GM23248 (cell line): Measurements from ENCODE around the gene CACNA1D.

Source experiments
- EZH2 ChIP-seq: fragments of 200-600 bp; sonication (generic); IDR thresholded peaks from 2 replicates; pipeline ENCODE4 v1.6.1; 2018; ENCODE audit warnings: antibody characterized with exemption, mild to moderate bottlenecking; ENCODE audit not compliant: insufficient read depth, poor library complexity, severe bottlenecking
- EZH2phosphoT487 ChIP-seq: fragments of 200-600 bp; sonication (generic); IDR thresholded peaks from 2 replicates; pipeline ENCODE4 v1.6.1; 2018; ENCODE audit warnings: antibody characterized with exemption, moderate library complexity, mild to moderate bottlenecking, low read depth; ENCODE audit not compliant: insufficient read depth

DNA sequence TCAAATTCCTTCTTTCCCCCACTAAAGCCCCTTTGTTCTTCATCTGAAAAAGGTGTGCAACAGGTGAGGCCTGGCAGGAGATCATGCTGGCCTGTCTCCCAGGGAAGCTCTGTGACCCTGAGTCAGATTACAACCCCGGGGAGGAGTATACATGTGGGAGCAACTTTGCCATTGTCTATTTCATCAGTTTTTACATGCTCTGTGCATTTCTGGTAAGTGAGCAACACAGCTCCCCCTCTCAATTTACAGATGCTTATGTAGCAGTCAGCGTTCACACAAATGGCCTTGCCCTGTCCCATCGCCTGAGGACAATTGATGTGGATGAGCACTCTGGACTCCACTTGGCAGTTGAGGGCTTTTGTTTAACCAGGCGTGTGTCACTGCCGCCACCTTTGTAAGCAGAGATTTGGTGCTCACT lies 281.4 kb downstream of the CACNA1D start:
- TF ChIP-seq EZH2 (no peak), EZH2phosphoT487 (no peak)
